Endothelial cell of umbilical vein (primary cell): ENCODE results near the gene KCNJ6. TPM values are rescaled to one million over a fixed set of nuclear protein-coding genes. Genes with fewer than 3 reads are reported as not detected.

Experiments
- BruUV-seq: library from RNA; stranded (reverse); fragments of 400-500 nt; replicated peaks from 2 replicates; lab custom pipeline; 2021; lab: Mats Ljungman, UMichigan
- CTCF ChIA-PET: fragments of 300-600, 350-600 bp; sonication (Branson Sonifier 250); formaldehyde crosslinking; loops from one replicate; lab custom pipeline; 2021; ENCODE audit warnings: antibody characterized with exemption, inconsistent platforms; lab: Charles Lee
- POLR2A ChIA-PET: fragments of 300-600, 350-600 bp; sonication (Branson Sonifier 250); formaldehyde crosslinking; loops from one replicate; lab custom pipeline; 2021; ENCODE audit warnings: antibody characterized with exemption, inconsistent platforms; lab: Charles Lee
- DNase-seq: peaks from one replicate; pipeline ENCODE4 v3.0.0-alpha.2; 2011; ENCODE audit warnings: low read depth, low spot score
- FAIRE-seq: peaks from 2 replicates; lab custom pipeline; 2011; peaks lifted over from hg19 to GRCh38; lab: Jason Lieb, UNC
- H2AFZ ChIP-seq: 2 replicates; pipeline ENCODE4 v1.6.0; 2012; ENCODE audit warnings: low read depth, low read length, control low read depth, inconsistent platforms
- H3K27ac ChIP-seq: 2 replicates; pipeline ENCODE4 v1.5.1; 2011; ENCODE audit warnings: low read depth, mild to moderate bottlenecking, control low read depth, low read length, moderate library complexity; ENCODE audit not compliant: insufficient read depth
- H3K27me3 ChIP-seq, 2 experiments: 2 replicates each; pipeline versions ENCODE4 v1.6.0 to v1.6.1; 2011; ENCODE audit warnings: low read length in 2 of 2, mixed read lengths in 1 of 2; ENCODE audit not compliant: control insufficient read depth in 2 of 2, insufficient read depth in 2 of 2
- H3K36me3 ChIP-seq, 2 experiments: 2 replicates in 1 of 2; 3 replicates in 1 of 2; pipeline ENCODE4 v1.5.1; 2011; ENCODE audit warnings: low read length in 2 of 2, mild to moderate bottlenecking in 1 of 2, moderate library complexity in 1 of 2; ENCODE audit not compliant: control insufficient read depth in 2 of 2, insufficient read depth in 2 of 2; ENCODE audit errors: extremely low read depth in 1 of 2
- H3K4me1 ChIP-seq: 3 replicates; pipeline ENCODE4 v1.5.1; 2011; ENCODE audit warnings: mild to moderate bottlenecking, low read length; ENCODE audit not compliant: control insufficient read depth, insufficient read depth; ENCODE audit errors: extremely low read depth
- H3K4me2 ChIP-seq: 2 replicates; pipeline ENCODE4 v1.6.1; 2011; ENCODE audit warnings: low read length, control low read depth, mixed read lengths; ENCODE audit not compliant: insufficient read depth
- H3K4me3 ChIP-seq, 3 experiments: fragments of 200-600 bp in 1 of 3; sonication (generic), shearing (Covaris generic) in 1 of 3; replicated peaks in 1 of 3; 2 replicates each; pipeline ENCODE4 v1.5.1; 2011 to 2016; ENCODE audit warnings: control low read depth in 3 of 3, low read length in 3 of 3, mild to moderate bottlenecking in 2 of 3, inconsistent platforms in 1 of 3, low read depth in 1 of 3, moderate library complexity in 1 of 3; ENCODE audit not compliant: insufficient read depth in 1 of 3
- H3K79me2 ChIP-seq: 2 replicates; pipeline ENCODE4 v1.6.0; 2012; ENCODE audit warnings: low read length, inconsistent platforms; ENCODE audit not compliant: control insufficient read depth, insufficient read depth
- H3K9ac ChIP-seq: replicated peaks from 2 replicates; pipeline ENCODE3; 2011; ENCODE audit warnings: low read length, control low read depth; ENCODE audit not compliant: insufficient read depth; ENCODE audit errors: extremely low read depth
- H3K9me1 ChIP-seq: replicated peaks from 3 replicates; pipeline ENCODE4 v1.6.0; 2011; ENCODE audit warnings: mild to moderate bottlenecking, low read length; ENCODE audit not compliant: control insufficient read depth, insufficient read depth; ENCODE audit errors: extremely low read depth
- H3K9me3 ChIP-seq: replicated peaks from 2 replicates; pipeline ENCODE4 v1.5.1; 2012; ENCODE audit warnings: low read length, inconsistent platforms; ENCODE audit not compliant: control insufficient read depth, insufficient read depth
- H4K20me1 ChIP-seq: replicated peaks from 2 replicates; pipeline ENCODE3; 2011; ENCODE audit warnings: mild to moderate bottlenecking, low read length; ENCODE audit not compliant: control insufficient read depth, insufficient read depth; ENCODE audit errors: extremely low read depth
- EZH2 ChIP-seq: IDR thresholded peaks from 2 replicates; pipeline ENCODE4 v1.6.1; 2012; ENCODE audit warnings: borderline replicate concordance, low read depth, mild to moderate bottlenecking, moderate library complexity, low read length, inconsistent platforms; ENCODE audit not compliant: severe bottlenecking
- FOS ChIP-seq: IDR thresholded peaks from 2 replicates; pipeline ENCODE4 v1.6.1; 2011; ENCODE audit warnings: mild to moderate bottlenecking, low read length, moderate library complexity, borderline replicate concordance; ENCODE audit not compliant: insufficient read depth
- GATA2 ChIP-seq: IDR thresholded peaks from 2 replicates; pipeline ENCODE4 v1.7.0; 2011; ENCODE audit warnings: low read depth, mild to moderate bottlenecking, moderate library complexity, mixed read lengths, low read length; ENCODE audit not compliant: insufficient read length, insufficient read depth
- JUN ChIP-seq: IDR thresholded peaks from 2 replicates; pipeline ENCODE4 v1.6.1; 2011; ENCODE audit warnings: borderline replicate concordance, low read depth; ENCODE audit not compliant: insufficient read length, insufficient read depth
- MYC ChIP-seq: IDR thresholded peaks from one replicate; pipeline ENCODE4 v1.6.1; 2011; ENCODE audit warnings: mild to moderate bottlenecking, low read depth, low read length
- POLR2A ChIP-seq: IDR thresholded peaks from 2 replicates; pipeline ENCODE4 v1.6.1; 2012; ENCODE audit warnings: low read depth, mild to moderate bottlenecking, control low read depth, low read length
- POLR2AphosphoS5 ChIP-seq: IDR thresholded peaks from 2 replicates; pipeline ENCODE4 v1.6.1; 2012; ENCODE audit warnings: low read depth, mild to moderate bottlenecking, control low read depth, low read length, moderate library complexity; ENCODE audit not compliant: insufficient read depth
- dilution Hi-C: fragments of 300-500 bp; cut with MboI; formaldehyde crosslinking; loops from one replicate; pipeline ENCODE4 v1.15.0; 2019; ENCODE audit warnings: low sequenced_read_pairs; ENCODE audit not compliant: extremely low pct_ligation_motif_present
- intact Hi-C: fragments of 100-400 bp; cut with micrococcal nuclease; formaldehyde crosslinking; loops from one replicate; pipeline ENCODE4 v1.10.0; 2022
- polyA plus RNA-seq, 4 experiments: library from polyadenylated mRNA; depleted of rRNA in 3 of 4; stranded (reverse) in 3 of 4; unstranded in 1 of 4; fragments of >200 nt; gene quantifications; 2 replicates each; pipeline versions ENCODE4 v1.2.1 to v1.2.3, GENCODE V29; 2011 to 2012; ENCODE audit warnings: missing spikeins in 1 of 4
- total RNA-seq: library from RNA; stranded (reverse); gene quantifications from 2 replicates; pipeline ENCODE4 v1.2.3, GENCODE V29; 2021
- TF ChIP-seq, protein P1 (sequence below): IDR thresholded peaks from 2 replicates; pipeline ENCODE4 v1.6.1; 2011; ENCODE audit not compliant: insufficient read depth, insufficient read length
- TF ChIP-seq, protein P2 (sequence below), 2 donors: IDR thresholded peaks; 1 replicate in 1 of 2; 2 replicates in 1 of 2; pipeline ENCODE4 v1.5.1; 2011; ENCODE audit warnings: low read length in 2 of 2, mild to moderate bottlenecking in 2 of 2, moderate library complexity in 2 of 2, control low read depth in 1 of 2, inconsistent platforms in 1 of 2, low read depth in 1 of 2; ENCODE audit not compliant: insufficient read depth in 1 of 2; ENCODE audit errors: extremely low read depth in 1 of 2

KCNJ6 gene
- total and polyA plus RNA-seq, 2 donors (not counting 3 experiments of a cell fraction or from before 2014, with no cell fraction given): not detected

DNA sequence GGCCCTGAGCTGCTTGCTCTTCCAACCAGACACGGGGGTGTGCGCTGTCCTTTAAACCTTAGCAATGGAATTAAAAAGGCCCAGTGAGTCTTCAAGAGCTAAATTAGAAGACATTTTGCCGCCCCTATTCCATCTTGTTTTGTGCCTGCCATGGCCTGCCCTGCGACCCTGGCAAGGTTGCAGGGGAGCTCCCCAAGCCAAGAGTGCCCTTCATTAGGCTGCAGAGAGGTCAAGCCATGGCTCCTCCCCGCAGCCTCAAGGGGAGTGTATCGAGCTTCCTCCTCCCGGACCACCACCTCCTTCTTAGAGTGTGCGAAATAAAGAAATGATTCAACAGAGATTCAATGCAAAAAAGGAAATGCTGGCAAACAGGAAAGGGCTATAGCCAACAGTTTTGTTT, 293.5 kb downstream of the KCNJ6 start:
- BruUV-seq: no TSS peak
- Histone ChIP-seq H3K79me2 (no peaks in the 10 kb centered on the region), H3K27ac (no peak overlapping the region), H3K4me2 (peak overlapping the region; percentile 14), H3K9me3 (no peaks in the 10 kb centered on the region), H2AFZ (peak overlapping the region; percentile 41), H3K27me3 (no peaks in the 10 kb centered on the region), H3K4me3 (no peak overlapping the region), H3K36me3 (no peaks in the 10 kb centered on the region), H3K9ac (no peak overlapping the region), H3K4me1 (peaks cover 19% of the 10 kb centered on the region), H4K20me1 (no peaks in the 10 kb centered on the region), H3K9me1 (no peaks in the 10 kb centered on the region)
- no peak for TF ChIP-seq JUN
- TF ChIP-seq EZH2: no peak
- no peak for TF ChIP-seq POLR2AphosphoS5
- TF ChIP-seq, protein P1, sequence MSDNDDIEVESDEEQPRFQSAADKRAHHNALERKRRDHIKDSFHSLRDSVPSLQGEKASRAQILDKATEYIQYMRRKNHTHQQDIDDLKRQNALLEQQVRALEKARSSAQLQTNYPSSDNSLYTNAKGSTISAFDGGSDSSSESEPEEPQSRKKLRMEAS: no peak
- no peak for TF ChIP-seq FOS
- no peak for TF ChIP-seq GATA2
- POLR2A ChIA-PET: no interaction called here
- dilution Hi-C loops: no loop called here
- FAIRE-seq (no peak), DNase-seq (peak; percentile 46)
- intact Hi-C loops: no loop called here
- CTCF ChIA-PET: interaction anchor here (0.6 to 1.7 kb wide), 7 partner anchors 13 to 504 kb away, joined by 3 to 7 read pairs (median 3); no protein-coding TSS in a partner anchor

DNA sequence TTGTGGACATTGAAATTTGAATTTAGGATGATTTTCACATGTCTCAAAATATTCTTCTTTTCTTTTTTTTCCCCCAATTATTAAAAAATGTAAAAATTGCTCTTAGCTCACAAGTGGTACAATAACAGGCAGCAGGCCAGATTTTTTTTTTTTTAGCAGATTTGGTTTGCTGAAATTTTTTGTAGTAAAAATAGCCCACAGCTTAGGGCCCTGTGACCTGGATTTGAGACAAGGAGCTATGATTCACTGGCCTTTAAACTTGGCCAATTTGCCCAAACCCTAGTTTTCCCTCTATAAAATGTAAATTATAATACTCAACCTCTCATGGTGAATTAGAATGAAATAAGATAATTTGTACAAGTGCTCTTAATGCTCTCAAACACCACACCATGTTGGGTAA, 295.9 kb downstream of the KCNJ6 start:
- H3K27me3 ChIP-seq: no peaks in the 10 kb centered on the region
- no peaks in the 10 kb centered on the region for H3K9me3 ChIP-seq
- FAIRE-seq (no peak), DNase-seq (no peak)
- no peaks in the 10 kb centered on the region for H3K79me2 ChIP-seq
- H3K4me2 ChIP-seq: no peak overlapping the region
- ChIA-PET POLR2A (no interaction called here), CTCF (no interaction called here)
- no peak overlapping the region for H2AFZ ChIP-seq
- H4K20me1 ChIP-seq: no peaks in the 10 kb centered on the region
- intact Hi-C loops: no loop called here
- H3K36me3 ChIP-seq: no peaks in the 10 kb centered on the region
- no peak overlapping the region for H3K9ac ChIP-seq
- TF ChIP-seq, protein P2, sequence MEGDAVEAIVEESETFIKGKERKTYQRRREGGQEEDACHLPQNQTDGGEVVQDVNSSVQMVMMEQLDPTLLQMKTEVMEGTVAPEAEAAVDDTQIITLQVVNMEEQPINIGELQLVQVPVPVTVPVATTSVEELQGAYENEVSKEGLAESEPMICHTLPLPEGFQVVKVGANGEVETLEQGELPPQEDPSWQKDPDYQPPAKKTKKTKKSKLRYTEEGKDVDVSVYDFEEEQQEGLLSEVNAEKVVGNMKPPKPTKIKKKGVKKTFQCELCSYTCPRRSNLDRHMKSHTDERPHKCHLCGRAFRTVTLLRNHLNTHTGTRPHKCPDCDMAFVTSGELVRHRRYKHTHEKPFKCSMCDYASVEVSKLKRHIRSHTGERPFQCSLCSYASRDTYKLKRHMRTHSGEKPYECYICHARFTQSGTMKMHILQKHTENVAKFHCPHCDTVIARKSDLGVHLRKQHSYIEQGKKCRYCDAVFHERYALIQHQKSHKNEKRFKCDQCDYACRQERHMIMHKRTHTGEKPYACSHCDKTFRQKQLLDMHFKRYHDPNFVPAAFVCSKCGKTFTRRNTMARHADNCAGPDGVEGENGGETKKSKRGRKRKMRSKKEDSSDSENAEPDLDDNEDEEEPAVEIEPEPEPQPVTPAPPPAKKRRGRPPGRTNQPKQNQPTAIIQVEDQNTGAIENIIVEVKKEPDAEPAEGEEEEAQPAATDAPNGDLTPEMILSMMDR (IDR thresholded peaks at IDR 0.05; ENCODE audit: extremely low read depth in 1 of 2, insufficient read depth in 1 of 2, low read depth in 1 of 2, low read length in 2 of 2): no peak
- TF ChIP-seq FOS (no peak), POLR2A (no peak), GATA2 (no peak), EZH2 (no peak), POLR2AphosphoS5 (no peak), MYC (no peak), JUN (no peak)
- TF ChIP-seq, protein P1: no peak
- no peaks in the 10 kb centered on the region for H3K9me1 ChIP-seq
- peaks cover 11% of the 10 kb centered on the region for H3K4me1 ChIP-seq
- H3K27ac ChIP-seq: no peak overlapping the region
- BruUV-seq: no TSS peak
- H3K4me3 ChIP-seq: no peak overlapping the region
- dilution Hi-C loops: no loop called here
